NB4 (cell line): ENCODE results near the gene SPARCL1.

ENCODE experiments used
- CTCF ChIP-seq: IDR thresholded peaks from one replicate; pipeline ENCODE4 v1.5.1; 2012; ENCODE audit warnings: low read depth, low read length
- MAX ChIP-seq: IDR thresholded peaks from 2 replicates; pipeline ENCODE4 v1.6.1; 2011; ENCODE audit warnings: low read depth, low read length
- POLR2A ChIP-seq: IDR thresholded peaks from 2 replicates; pipeline ENCODE4 v1.6.1; 2011; ENCODE audit warnings: mild to moderate bottlenecking; ENCODE audit not compliant: insufficient read length; ENCODE audit errors: extremely low read depth

- TF ChIP-seq CTCF (no peak), POLR2A (no peak), MAX (no peak)
Measured at GRCh38 chr4:87557348-87557747, 28.2 kb upstream of the SPARCL1 start.
